DOHH2 (cell line): ENCODE data around the gene TECR.

Source experiments
- H3F3A ChIP-seq: fragments of 200-600 bp; sonication (generic), shearing (Covaris generic); 2 replicates; pipeline ENCODE4 v1.6.0; 2016; ENCODE audit warnings: antibody characterized with exemption, mild to moderate bottlenecking; ENCODE audit not compliant: control insufficient read depth, insufficient read depth
- H3K27ac ChIP-seq: fragments of 200-600 bp; sonication (generic); 2 replicates; pipeline ENCODE4 v1.5.1; 2014; ENCODE audit warnings: low read depth, mild to moderate bottlenecking, low read length, moderate library complexity
- H3K27me3 ChIP-seq: fragments of 200-600 bp; sonication (generic); 2 replicates; pipeline ENCODE4 v1.6.1; 2014; ENCODE audit warnings: mild to moderate bottlenecking, low read length, mixed read lengths; ENCODE audit not compliant: control insufficient read depth
- H3K36me3 ChIP-seq: fragments of 200-600 bp; sonication (generic); 2 replicates; pipeline ENCODE4 v1.6.1; 2014; ENCODE audit warnings: mild to moderate bottlenecking, low read length, moderate library complexity, mixed read lengths; ENCODE audit not compliant: control insufficient read depth
- H3K4me1 ChIP-seq: fragments of 200-600 bp; sonication (generic); 2 replicates; pipeline ENCODE4 v1.6.1; 2014; ENCODE audit warnings: mild to moderate bottlenecking, low read length, mixed read lengths; ENCODE audit not compliant: control insufficient read depth
- H3K4me2 ChIP-seq: fragments of 200-600 bp; sonication (generic); 2 replicates; pipeline ENCODE4 v1.6.0; 2014; ENCODE audit warnings: mild to moderate bottlenecking, low read length, moderate library complexity
- H3K4me3 ChIP-seq: fragments of 200-600 bp; sonication (generic); 2 replicates; pipeline ENCODE4 v1.5.1; 2014; ENCODE audit warnings: mild to moderate bottlenecking, low read length, mixed read lengths
- H3K79me2 ChIP-seq: fragments of 200-600 bp; sonication (generic); 2 replicates; pipeline ENCODE4 v1.6.1; 2014; ENCODE audit warnings: mild to moderate bottlenecking, low read length, mixed read lengths; ENCODE audit not compliant: control insufficient read depth
- H3K9me2 ChIP-seq: fragments of 200-600 bp; sonication (generic); replicated peaks from 2 replicates; pipeline ENCODE4 v1.6.1; 2014; ENCODE audit warnings: mild to moderate bottlenecking, low read length, mixed read lengths; ENCODE audit not compliant: control insufficient read depth
- H3K9me3 ChIP-seq: fragments of 200-600 bp; sonication (generic); 2 replicates; pipeline ENCODE4 v1.6.1; 2014; ENCODE audit warnings: antibody characterized with exemption, low read length, mixed read lengths; ENCODE audit not compliant: control insufficient read depth, insufficient read depth
- H4K20me1 ChIP-seq: fragments of 200-600 bp; sonication (generic); 2 replicates; pipeline ENCODE4 v1.6.0; 2014; ENCODE audit warnings: low read depth, mild to moderate bottlenecking, antibody characterized with exemption, low read length, moderate library complexity; ENCODE audit not compliant: control insufficient read depth, insufficient read depth
- CTCF ChIP-seq: fragments of 200-600 bp; sonication (generic); IDR thresholded peaks from one replicate; pipeline ENCODE4 v1.5.1; 2014; ENCODE audit warnings: antibody characterized with exemption, mild to moderate bottlenecking, low read depth, low read length; ENCODE audit not compliant: poor library complexity, severe bottlenecking
- EZH2phosphoT487 ChIP-seq: fragments of 200-600 bp; sonication (generic); IDR thresholded peaks from 2 replicates; pipeline ENCODE4 v1.6.1; 2017; ENCODE audit warnings: borderline replicate concordance, mild to moderate bottlenecking, antibody characterized with exemption, low read length, moderate library complexity, mixed read lengths

The TECR gene

GRCh38 chr19:14517840-14518505 is 11.4 kb upstream of the TECR start, which contains the start of gene DNAJB1:
Gene DNAJB1 (minus strand): TSS chr19:14518397. CDS start chr19:14518349, 48 bp downstream.
- TF ChIP-seq CTCF (no peak), EZH2phosphoT487 (no peak)
- no peaks in the 10 kb centered on the region for H3K9me3 ChIP-seq
- H3K4me1 ChIP-seq = peaks cover 49% of the 10 kb centered on the region
- peaks cover 30% of the 10 kb centered on the region for H4K20me1 ChIP-seq
- peak within 1 kb of the TSS; percentile 73 for H3K27ac ChIP-seq
- peak within 1 kb of the TSS; percentile 96 for H3K4me2 ChIP-seq
- H3F3A ChIP-seq = peaks cover 18% of the 10 kb centered on the region
- peaks cover 47% of the 10 kb centered on the region for H3K36me3 ChIP-seq
- H3K27me3 ChIP-seq = no peaks in the 10 kb centered on the region
- H3K4me3 ChIP-seq = peak within 1 kb of the TSS; percentile 95
- peaks cover 31% of the 10 kb centered on the region for H3K79me2 ChIP-seq
- no peaks in the 10 kb centered on the region for H3K9me2 ChIP-seq

GRCh38 chr19:14519245-14519859 is 10.0 kb upstream of the TECR start:
- Histone ChIP-seq H3K36me3 (peaks cover 36% of the 10 kb centered on the region), H3K79me2 (peaks cover 31% of the 10 kb centered on the region), H3K4me3 (peak overlapping the region; percentile 84), H3K9me2 (no peaks in the 10 kb centered on the region), H3K27ac (peak overlapping the region; percentile 70), H3K4me1 (peaks cover 60% of the 10 kb centered on the region), H3F3A (peaks cover 11% of the 10 kb centered on the region), H3K4me2 (peak overlapping the region; percentile 96), H3K9me3 (no peaks in the 10 kb centered on the region), H3K27me3 (no peaks in the 10 kb centered on the region), H4K20me1 (peaks cover 28% of the 10 kb centered on the region)
- TF ChIP-seq CTCF (no peak), EZH2phosphoT487 (no peak)

GRCh38 chr19:14519860-14520407 is 9.5 kb upstream of the TECR start:
- peaks cover 30% of the 10 kb centered on the region for H3K36me3 ChIP-seq
- 0 out of 2 replicates have a peak overlapping the region, but pooled peaks have one; percentile 7 for H3K27ac ChIP-seq
- no peaks in the 10 kb centered on the region for H3K9me2 ChIP-seq
- no peaks in the 10 kb centered on the region for H3K9me3 ChIP-seq
- H3K27me3 ChIP-seq = no peaks in the 10 kb centered on the region
- H3F3A ChIP-seq = peaks cover 11% of the 10 kb centered on the region
- H3K79me2 ChIP-seq = peaks cover 31% of the 10 kb centered on the region
- peaks cover 24% of the 10 kb centered on the region for H4K20me1 ChIP-seq
- no peak overlapping the region for H3K4me2 ChIP-seq
- no peak overlapping the region for H3K4me3 ChIP-seq
- no peak for TF ChIP-seq EZH2phosphoT487
- no peak for TF ChIP-seq CTCF
- peaks cover 60% of the 10 kb centered on the region for H3K4me1 ChIP-seq
